Colonic mucosa (tissue), 2 donors: ENCODE measurements around the gene TAB2. TPM values are rescaled to one million over a fixed set of nuclear protein-coding genes. Genes with fewer than 3 reads are reported as not detected.

Experiments
- total RNA-seq, 2 donors: library from RNA; stranded (reverse); fragmentation: NEBNext Ultra II Directional in 1 of 2; extraction: Animal tissue kit (Norgen Biotek cat#: 25700) in 1 of 2; gene quantifications; one replicate each; pipeline ENCODE4 v1.2.1, GENCODE V29; 2021
- donor health status: DM: no; HTN: no; CAD: no.
- donor health status: DM: no; HTN: no; CAD: no.

The TAB2 gene
- total RNA-seq, 2 donors from 2014 or later: 36.7 to 81.3 TPM

Other genes starting within 250 kb of the TAB2 start
- 1 to 10 TPM; 1.4 to 1.5 TPM for gene SUMO4, start 82.5 kb downstream of the TAB2 start, total RNA-seq
- 1 to 10 TPM; 4.3 to 4.9 TPM for gene ZC3H12D, start 167.3 kb downstream of the TAB2 start, total RNA-seq
- 10 to 100 TPM; 16.0 to 26.8 TPM for gene PPIL4, start 228.3 kb downstream of the TAB2 start, total RNA-seq
- 10 to 100 TPM; 22.9 to 42.8 TPM for gene GINM1, start 248.7 kb downstream of the TAB2 start, total RNA-seq